ENCODE data around the gene CPD.

Gene CPD

GRCh38 chr17:30372755-30373154 lies 6.0 kb upstream of the CPD start:
- no peaks in the 10 kb centered on the region for H3K9me2 ChIP-seq (replicated peaks; ENCODE audit: insufficient read depth, low read length)
- no peaks in the 10 kb centered on the region for H3K36me3 ChIP-seq (ENCODE audit: low read length)
- no peak overlapping the region for H2AFZ ChIP-seq (ENCODE audit: low read depth, low read length, severe bottlenecking)
- H3K27me3 ChIP-seq (ENCODE audit: low read length), result no peaks in the 10 kb centered on the region
- H4K20me1 ChIP-seq (ENCODE audit: low read depth, low read length), result no peaks in the 10 kb centered on the region
- no peak for TF ChIP-seq EZH2phosphoT487 (conservative IDR thresholded peaks at IDR 0.05; ENCODE audit: low read length)
- no peak for TF ChIP-seq CTCF (IDR thresholded peaks at IDR 0.05; ENCODE audit: insufficient read depth, low read length, poor library complexity, severe bottlenecking)
- no peak overlapping the region for H3K9ac ChIP-seq (ENCODE audit: low read length)
- no peaks in the 10 kb centered on the region for H3K79me2 ChIP-seq (ENCODE audit: insufficient read depth, low read length)
- no peak overlapping the region for H3K4me2 ChIP-seq (ENCODE audit: low read depth, low read length, poor library complexity, severe bottlenecking)
- H3K9me3 ChIP-seq (ENCODE audit: insufficient read depth, low read length), result no peaks in the 10 kb centered on the region
- H3K4me3 ChIP-seq (ENCODE audit: insufficient read depth, low read length, poor library complexity, severe bottlenecking), result no peak overlapping the region
- H3K27ac ChIP-seq (ENCODE audit: low read depth, low read length), result no peak overlapping the region
- no peaks in the 10 kb centered on the region for H3F3A ChIP-seq (ENCODE audit: insufficient read depth)

- Histone ChIP-seq H3K4me2 (ENCODE audit: low read depth, low read length, poor library complexity, severe bottlenecking) (no peak overlapping the region), H3K9me2 (replicated peaks; ENCODE audit: insufficient read depth, low read length) (no peaks in the 10 kb centered on the region), H3K79me2 (ENCODE audit: insufficient read depth, low read length) (no peaks in the 10 kb centered on the region), H3K9me3 (ENCODE audit: insufficient read depth, low read length) (no peaks in the 10 kb centered on the region), H4K20me1 (ENCODE audit: low read depth, low read length) (no peaks in the 10 kb centered on the region), H3F3A (ENCODE audit: insufficient read depth) (peaks cover 5% of the 10 kb centered on the region; the same call in 1 of the 2 replicates), H3K27ac (ENCODE audit: low read depth, low read length) (no peak overlapping the region), H3K27me3 (ENCODE audit: low read length) (no peaks in the 10 kb centered on the region), H3K4me3 (ENCODE audit: insufficient read depth, low read length, poor library complexity, severe bottlenecking) (no peak overlapping the region), H3K9ac (ENCODE audit: low read length) (no peak overlapping the region), H3K36me3 (ENCODE audit: low read length) (no peaks in the 10 kb centered on the region), H2AFZ (ENCODE audit: low read depth, low read length, severe bottlenecking) (no peak overlapping the region)
- TF ChIP-seq EZH2phosphoT487 (conservative IDR thresholded peaks at IDR 0.05; ENCODE audit: low read length) (no peak), CTCF (IDR thresholded peaks at IDR 0.05; ENCODE audit: insufficient read depth, low read length, poor library complexity, severe bottlenecking) (no peak)
These were observed 3.1 kb upstream of the CPD start for GRCh38 chr17:30375661-30376060.

GRCh38 chr17:30376621-30377452 lies 1.9 kb upstream of the CPD start:
- Histone ChIP-seq H3K9me3 (ENCODE audit: insufficient read depth, low read length) (no peaks in the 10 kb centered on the region), H3K9me2 (replicated peaks; ENCODE audit: insufficient read depth, low read length) (no peaks in the 10 kb centered on the region), H3K79me2 (ENCODE audit: insufficient read depth, low read length) (no peaks in the 10 kb centered on the region), H3K4me3 (ENCODE audit: insufficient read depth, low read length, poor library complexity, severe bottlenecking) (no peak overlapping the region), H3K36me3 (ENCODE audit: low read length) (no peaks in the 10 kb centered on the region), H2AFZ (ENCODE audit: low read depth, low read length, severe bottlenecking) (no peak overlapping the region), H4K20me1 (ENCODE audit: low read depth, low read length) (no peaks in the 10 kb centered on the region), H3K9ac (ENCODE audit: low read length) (no peak overlapping the region), H3F3A (ENCODE audit: insufficient read depth) (peaks cover 9% of the 10 kb centered on the region; the same call in 1 of the 2 replicates), H3K27ac (ENCODE audit: low read depth, low read length) (no peak overlapping the region), H3K27me3 (ENCODE audit: low read length) (no peaks in the 10 kb centered on the region), H3K4me2 (ENCODE audit: low read depth, low read length, poor library complexity, severe bottlenecking) (no peak overlapping the region)
- TF ChIP-seq EZH2phosphoT487 (conservative IDR thresholded peaks at IDR 0.05; ENCODE audit: low read length), result no peak
- TF ChIP-seq CTCF (IDR thresholded peaks at IDR 0.05; ENCODE audit: insufficient read depth, low read length, poor library complexity, severe bottlenecking), result no peak
